GM12891 (cell line): ENCODE results near the gene PRKCB.

Experiments
- POLR2A ChIP-seq: IDR thresholded peaks from 2 replicates; pipeline ENCODE4 v1.6.1; 2011; ENCODE audit warnings: low read depth, low read length, control low read depth
- POLR2AphosphoS5 ChIP-seq: IDR thresholded peaks from 2 replicates; pipeline ENCODE4 v1.6.1; 2011; ENCODE audit warnings: low read depth, low read length, control low read depth
- POU2F2 ChIP-seq: IDR thresholded peaks from 2 replicates; pipeline ENCODE4 v1.6.1; 2011; ENCODE audit warnings: low read depth, mild to moderate bottlenecking, control low read depth, low read length, moderate library complexity
- SPI1 ChIP-seq: IDR thresholded peaks from 2 replicates; pipeline ENCODE4 v1.6.1; 2011; ENCODE audit warnings: low read depth, low read length, control low read depth
- TAF1 ChIP-seq: IDR thresholded peaks from 2 replicates; pipeline ENCODE4 v1.6.1; 2011; ENCODE audit warnings: low read depth, low read length, control low read depth

GRCh38 chr16:24037335-24037734 lies 201.6 kb downstream of the PRKCB start:
- TF ChIP-seq POLR2A (no peak), TAF1 (no peak), POLR2AphosphoS5 (no peak), SPI1 (no peak), POU2F2 (no peak)
